Uterus (tissue), 4 donors: ENCODE measurements around the gene ADAMTS17. TPM values are rescaled to one million over a fixed set of nuclear protein-coding genes. Genes with fewer than 3 reads are reported as not detected.

Source experiments
- DNase-seq, 2 donors: peaks; one replicate each; pipeline ENCODE4 v3.0.0-alpha.2; 2019 to 2020
- H3K27ac ChIP-seq, 2 donors: fragments of 200-600 bp; sonication (generic); 1 replicate in 1 of 2; 2 replicates in 1 of 2; pipeline ENCODE4 v1.5.1; 2016 to 2018
- H3K27me3 ChIP-seq, 2 donors: fragments of 200-600 bp; sonication (generic); one replicate each; pipeline ENCODE4 v1.5.1; 2018 to 2019; ENCODE audit warnings: control low read depth in 1 of 2
- H3K36me3 ChIP-seq, 2 donors: fragments of 200-600 bp; sonication (generic); one replicate each; pipeline ENCODE4 v1.5.1; 2019; ENCODE audit warnings: control low read depth in 1 of 2
- H3K4me1 ChIP-seq, 2 donors: fragments of 200-600 bp; sonication (generic); one replicate each; pipeline ENCODE4 v1.5.1; 2018 to 2019; ENCODE audit warnings: control low read depth in 1 of 2
- H3K4me3 ChIP-seq, 2 donors: fragments of 200-600 bp; sonication (generic); 1 replicate in 1 of 2; 2 replicates in 1 of 2; pipeline ENCODE4 v1.5.1; 2018 to 2019; ENCODE audit warnings: mild to moderate bottlenecking in 1 of 2
- H3K9me3 ChIP-seq, 2 donors: fragments of 200-600 bp; sonication (generic); one replicate each; pipeline ENCODE4 v1.5.1; 2019; ENCODE audit warnings: control low read depth in 1 of 2
- POLR2A ChIP-seq, 2 donors: fragments of 450-650 bp; IDR thresholded peaks; one replicate each; pipeline ENCODE4 v1.6.1; 2016; ENCODE audit warnings: antibody characterized with exemption in 2 of 2, mild to moderate bottlenecking in 1 of 2, moderate library complexity in 1 of 2
- intact Hi-C: fragments of 100-400 bp; cut with DNase I; formaldehyde crosslinking; loops from one replicate; pipeline ENCODE4 v1.15.1; 2023; ENCODE audit warnings: low total_unique reads
- total RNA-seq, 4 donors: library from RNA; depleted of rRNA in 3 of 4; stranded (reverse); fragments of >200 nt in 3 of 4; gene quantifications; one replicate each; pipeline versions ENCODE4 v1.1.0 to v1.2.4, GENCODE V29; 2014 to 2023
- TF ChIP-seq, protein P1 (sequence below), 4 experiments: fragments of 200-600 bp in 2 of 4; fragments of 450-650 bp in 2 of 4; sonication (generic) in 2 of 4; IDR thresholded peaks; one replicate each; pipeline ENCODE4 v1.5.1; 2016 to 2019; ENCODE audit warnings: antibody characterized with exemption in 4 of 4, mild to moderate bottlenecking in 2 of 4, moderate library complexity in 1 of 4
- donor health status: DM: yes; HTN: yes; CAD: no.

Gene ADAMTS17
- total RNA-seq, 4 donors from 2014 or later = 3.1 to 17.1 (median 8.1) TPM; not detected in 1

DNA sequence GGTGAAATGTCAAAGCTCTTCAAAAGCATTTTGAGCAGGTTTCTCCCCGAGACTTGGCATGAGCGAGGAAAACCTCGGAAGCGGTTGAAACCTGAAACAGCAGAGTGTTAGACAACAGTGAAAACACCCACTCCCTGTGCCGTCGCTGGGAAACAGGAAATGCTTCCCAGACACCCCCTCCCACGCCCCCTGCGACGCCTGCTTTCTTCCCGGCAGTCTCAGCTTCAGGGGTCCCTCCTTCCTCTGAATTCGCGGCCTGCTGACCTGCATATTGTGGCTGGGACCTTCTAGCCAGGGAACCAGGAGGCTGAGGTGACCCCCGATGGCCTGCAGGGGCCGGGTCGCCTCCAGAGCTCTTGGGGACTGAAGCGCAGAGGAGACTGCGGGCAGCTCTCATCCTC is 357.9 kb downstream of the ADAMTS17 start:
- no peak for TF ChIP-seq POLR2A (IDR thresholded peaks at IDR 0.05)
- TF ChIP-seq, protein P1, sequence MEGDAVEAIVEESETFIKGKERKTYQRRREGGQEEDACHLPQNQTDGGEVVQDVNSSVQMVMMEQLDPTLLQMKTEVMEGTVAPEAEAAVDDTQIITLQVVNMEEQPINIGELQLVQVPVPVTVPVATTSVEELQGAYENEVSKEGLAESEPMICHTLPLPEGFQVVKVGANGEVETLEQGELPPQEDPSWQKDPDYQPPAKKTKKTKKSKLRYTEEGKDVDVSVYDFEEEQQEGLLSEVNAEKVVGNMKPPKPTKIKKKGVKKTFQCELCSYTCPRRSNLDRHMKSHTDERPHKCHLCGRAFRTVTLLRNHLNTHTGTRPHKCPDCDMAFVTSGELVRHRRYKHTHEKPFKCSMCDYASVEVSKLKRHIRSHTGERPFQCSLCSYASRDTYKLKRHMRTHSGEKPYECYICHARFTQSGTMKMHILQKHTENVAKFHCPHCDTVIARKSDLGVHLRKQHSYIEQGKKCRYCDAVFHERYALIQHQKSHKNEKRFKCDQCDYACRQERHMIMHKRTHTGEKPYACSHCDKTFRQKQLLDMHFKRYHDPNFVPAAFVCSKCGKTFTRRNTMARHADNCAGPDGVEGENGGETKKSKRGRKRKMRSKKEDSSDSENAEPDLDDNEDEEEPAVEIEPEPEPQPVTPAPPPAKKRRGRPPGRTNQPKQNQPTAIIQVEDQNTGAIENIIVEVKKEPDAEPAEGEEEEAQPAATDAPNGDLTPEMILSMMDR (IDR thresholded peaks at IDR 0.05) = no peak
- H3K36me3 ChIP-seq = no peaks in the 10 kb centered on the region
- no peaks in the 10 kb centered on the region for H3K9me3 ChIP-seq
- no peak for DNase-seq
- no peak overlapping the region for H3K27ac ChIP-seq
- H3K4me1 ChIP-seq = no peaks in the 10 kb centered on the region
- H3K4me3 ChIP-seq = no peak overlapping the region
- intact Hi-C loops = no loop called here
- no peaks in the 10 kb centered on the region for H3K27me3 ChIP-seq

- no peaks in the 10 kb centered on the region for H3K4me1 ChIP-seq
- no peak for TF ChIP-seq POLR2A (IDR thresholded peaks at IDR 0.05)
- TF ChIP-seq, protein P1 (IDR thresholded peaks at IDR 0.05) = no peak
- no peaks in the 10 kb centered on the region for H3K27me3 ChIP-seq
- H3K4me3 ChIP-seq = no peak overlapping the region
- DNase-seq = no peak
- no peaks in the 10 kb centered on the region for H3K9me3 ChIP-seq
- H3K36me3 ChIP-seq = no peaks in the 10 kb centered on the region
- H3K27ac ChIP-seq = no peak overlapping the region
- intact Hi-C loops = no loop called here
Observed at GRCh38 chr15:99983171-99983885, 358.4 kb downstream of the ADAMTS17 start.

DNA sequence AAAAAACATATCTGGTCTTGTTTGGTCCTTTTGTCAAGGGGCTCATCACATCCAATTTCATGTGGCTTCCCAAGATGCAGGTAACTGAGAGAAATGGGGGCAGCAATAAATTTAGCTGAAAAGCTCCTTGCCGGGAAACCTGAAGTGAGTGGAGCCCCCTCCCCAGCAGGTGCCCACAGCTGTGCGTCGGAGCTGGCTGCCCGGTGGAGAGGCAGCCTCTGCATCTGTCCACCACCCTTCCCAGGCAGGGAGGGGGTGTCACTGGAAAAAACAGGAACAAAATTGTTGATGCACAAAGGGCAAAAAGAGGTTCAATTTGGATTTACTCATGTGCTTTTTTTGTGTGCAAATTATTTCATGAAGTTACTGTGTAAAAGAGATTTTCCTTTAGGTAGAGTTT is 359.1 kb downstream of the ADAMTS17 start:
- Histone ChIP-seq H3K4me1 (no peaks in the 10 kb centered on the region), H3K9me3 (no peaks in the 10 kb centered on the region), H3K36me3 (no peaks in the 10 kb centered on the region), H3K4me3 (no peak overlapping the region), H3K27me3 (no peaks in the 10 kb centered on the region), H3K27ac (no peak overlapping the region)
- intact Hi-C loops = no loop called here
- TF ChIP-seq, protein P1 (IDR thresholded peaks at IDR 0.05) = no peak
- no peak for TF ChIP-seq POLR2A (IDR thresholded peaks at IDR 0.05)
- DNase-seq = no peak

GRCh38 chr15:99981839-99982658 is 359.7 kb downstream of the ADAMTS17 start:
- no peaks in the 10 kb centered on the region for H3K9me3 ChIP-seq
- H3K36me3 ChIP-seq = no peaks in the 10 kb centered on the region
- no peak for DNase-seq
- H3K4me3 ChIP-seq = no peak overlapping the region
- no peaks in the 10 kb centered on the region for H3K4me1 ChIP-seq
- H3K27ac ChIP-seq = no peak overlapping the region
- intact Hi-C loops = no loop called here
- TF ChIP-seq POLR2A (IDR thresholded peaks at IDR 0.05) = no peak
- TF ChIP-seq, protein P1 (IDR thresholded peaks at IDR 0.05) = no peak
- H3K27me3 ChIP-seq = no peaks in the 10 kb centered on the region

- Histone ChIP-seq H3K9me3 (no peaks in the 10 kb centered on the region), H3K27ac (no peak overlapping the region), H3K36me3 (no peaks in the 10 kb centered on the region), H3K4me3 (no peak overlapping the region), H3K27me3 (no peaks in the 10 kb centered on the region), H3K4me1 (no peaks in the 10 kb centered on the region)
- no peak for DNase-seq
- TF ChIP-seq, protein P1 (IDR thresholded peaks at IDR 0.05) = no peak
- no peak for TF ChIP-seq POLR2A (IDR thresholded peaks at IDR 0.05)
- intact Hi-C loops = no loop called here
Observed at GRCh38 chr15:99981191-99981647, 360.6 kb downstream of the ADAMTS17 start.
